Measurements from ENCODE around the gene CD109. TPM values are rescaled to one million over a fixed set of nuclear protein-coding genes. Genes with fewer than 3 reads are reported as not detected.

Gene CD109
- total RNA-seq (ENCODE audit: low replicate concordance): 1.2 and 1.3 TPM in 2 replicates

DNA sequence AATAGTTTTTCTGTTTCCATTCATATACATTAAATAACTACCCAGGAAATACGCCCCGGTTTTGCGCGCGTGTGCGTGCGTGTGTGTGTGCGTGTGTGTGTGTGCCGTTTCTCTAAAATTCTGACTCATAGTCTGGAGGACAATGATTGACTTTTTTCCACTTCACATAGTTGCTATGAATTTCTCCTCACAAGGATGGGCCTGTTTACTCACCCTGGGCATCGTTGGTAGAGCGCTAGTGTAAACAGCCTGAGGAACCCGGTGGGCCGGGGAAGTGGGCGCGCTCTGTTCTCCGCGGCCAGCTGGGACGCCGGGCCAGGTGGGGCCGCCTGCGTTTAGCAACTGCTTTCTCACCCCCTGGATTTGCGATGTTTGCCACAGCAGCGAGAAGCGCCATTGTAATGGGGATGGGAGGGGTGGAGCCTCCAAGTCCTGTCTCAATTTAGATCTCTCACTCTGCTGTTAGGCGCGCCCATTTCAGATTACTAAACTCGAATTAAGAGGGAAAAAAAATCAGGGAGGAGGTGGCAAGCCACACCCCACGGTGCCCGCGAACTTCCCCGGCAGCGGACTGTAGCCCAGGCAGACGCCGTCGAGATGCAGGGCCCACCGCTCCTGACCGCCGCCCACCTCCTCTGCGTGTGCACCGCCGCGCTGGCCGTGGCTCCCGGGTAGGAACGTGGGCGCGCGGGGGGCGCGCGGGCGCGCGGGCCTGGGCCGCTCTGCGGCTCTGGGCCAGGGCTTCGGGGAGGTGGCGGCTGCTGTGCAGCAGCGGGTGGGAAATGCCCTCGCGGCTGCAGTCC, at the start of gene CD109:
CD109 (plus strand) TSS at position 585 of the 803 bp plus-strand sequence; CDS start at position 598, 13 bp downstream.
- no peaks in the 10 kb centered on the region for H3K36me3 Mint-ChIP-seq
- peaks cover 10% of the 10 kb centered on the region for H3K4me1 Mint-ChIP-seq
- Histone ChIP-seq H3K27ac (no peak within 1 kb of the TSS), H3K9ac (no peak within 1 kb of the TSS), H3K27me3 (peaks cover 29% of the 10 kb centered on the region), H3F3A (ENCODE audit: low read depth) (no peaks in the 10 kb centered on the region), H3K4me2 (peak within 1 kb of the TSS; percentile 83), H3K36me3 (no peaks in the 10 kb centered on the region), H3K4me1 (no peaks in the 10 kb centered on the region), H4K20me1 (ENCODE audit: low read depth) (no peaks in the 10 kb centered on the region), H3K9me3 (ENCODE audit: low read depth) (no peaks in the 10 kb centered on the region), H3K79me2 (ENCODE audit: low read depth) (no peaks in the 10 kb centered on the region), H2AFZ (replicated peaks) (peak within 1 kb of the TSS; percentile 95), H3K4me3 (peak within 1 kb of the TSS; percentile 55)
- peak within 1 kb of the TSS; percentile 83 for H3K4me3 Mint-ChIP-seq
- H3K27me3 Mint-ChIP-seq (ENCODE audit: insufficient read depth, low read depth): peaks cover 9% of the 10 kb centered on the region
- peak; percentile 77 for DNase-seq (ENCODE audit: low spot score)
- peaks cover 5% of the 10 kb centered on the region for H3K9me3 Mint-ChIP-seq
- TF ChIP-seq CTCF (IDR thresholded peaks at IDR 0.05) (no peak), EZH2 (IDR thresholded peaks at IDR 0.05) (peak; percentile 36)
- H3K27ac Mint-ChIP-seq: no peak within 1 kb of the TSS

DNA sequence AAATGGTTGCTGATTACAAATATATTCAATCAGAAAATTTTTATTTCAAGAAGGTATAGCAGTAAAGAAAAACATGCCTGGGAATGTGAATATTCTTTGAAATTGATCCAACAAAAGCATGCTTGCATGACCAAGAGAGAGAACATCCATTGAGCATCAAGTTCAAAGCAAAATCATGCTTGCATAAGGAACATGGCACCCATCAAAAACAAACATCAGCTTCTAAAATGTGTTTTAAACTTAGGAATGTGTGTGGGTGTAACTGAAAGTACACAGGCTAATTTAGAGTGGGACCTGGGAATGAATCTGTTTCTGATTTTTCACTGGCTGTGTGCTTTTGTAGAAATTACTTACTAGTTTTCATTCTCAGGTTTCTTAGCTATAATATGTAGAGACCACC, 47.8 kb upstream of the CD109 start:
- Histone ChIP-seq H3K9ac (no peak overlapping the region), H3K9me3 (ENCODE audit: low read depth) (no peaks in the 10 kb centered on the region), H3K36me3 (no peaks in the 10 kb centered on the region), H2AFZ (replicated peaks) (no peak overlapping the region), H3K4me2 (no peak overlapping the region), H3K4me3 (no peak overlapping the region), H3K27ac (no peak overlapping the region), H3K27me3 (no peaks in the 10 kb centered on the region), H3K79me2 (ENCODE audit: low read depth) (no peaks in the 10 kb centered on the region), H4K20me1 (ENCODE audit: low read depth) (no peaks in the 10 kb centered on the region), H3K4me1 (peaks cover 11% of the 10 kb centered on the region), H3F3A (ENCODE audit: low read depth) (peaks cover 13% of the 10 kb centered on the region)
- H3K4me1 Mint-ChIP-seq: peaks cover 12% of the 10 kb centered on the region
- peaks cover 2% of the 10 kb centered on the region for H3K27me3 Mint-ChIP-seq (ENCODE audit: insufficient read depth, low read depth)
- H3K9me3 Mint-ChIP-seq: no peaks in the 10 kb centered on the region
- TF ChIP-seq CTCF (IDR thresholded peaks at IDR 0.05) (no peak), EZH2phosphoT487 (IDR thresholded peaks at IDR 0.05) (no peak), EZH2 (IDR thresholded peaks at IDR 0.05) (no peak)
- H3K4me3 Mint-ChIP-seq: no peak overlapping the region
- peaks cover 2% of the 10 kb centered on the region for H3K36me3 Mint-ChIP-seq
- no peak overlapping the region for H3K27ac Mint-ChIP-seq
- DNase-seq (ENCODE audit: low spot score): no peak

DNA sequence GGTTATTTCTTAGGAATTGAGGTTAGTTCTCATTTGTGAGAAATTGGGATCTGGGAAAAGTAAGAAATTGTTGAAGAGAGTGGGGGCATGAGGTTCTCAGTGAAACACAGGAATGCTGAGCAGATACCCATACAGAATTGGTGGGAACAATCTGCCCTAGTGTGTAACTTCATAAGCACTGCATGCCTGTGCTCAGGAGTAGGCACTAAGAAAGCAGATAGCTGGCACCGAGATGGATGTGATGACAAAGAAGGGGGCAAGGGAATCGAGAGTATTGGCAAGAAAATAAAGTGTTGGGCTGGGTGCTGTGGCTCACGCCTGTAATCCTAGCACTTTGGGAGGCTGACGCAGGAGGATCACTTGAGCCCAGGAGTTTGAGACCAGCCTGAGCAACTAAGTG, 46.2 kb upstream of the CD109 start:
- Mint-ChIP-seq H3K4me1 (peaks cover 13% of the 10 kb centered on the region), H3K36me3 (peaks cover 2% of the 10 kb centered on the region), H3K4me3 (no peak overlapping the region), H3K27ac (no peak overlapping the region), H3K9me3 (no peaks in the 10 kb centered on the region), H3K27me3 (ENCODE audit: insufficient read depth, low read depth) (peaks cover 2% of the 10 kb centered on the region)
- no peaks in the 10 kb centered on the region for H3K9me3 ChIP-seq (ENCODE audit: low read depth)
- H3K27me3 ChIP-seq: no peaks in the 10 kb centered on the region
- H3K4me3 ChIP-seq: no peak overlapping the region
- H3K79me2 ChIP-seq (ENCODE audit: low read depth): no peaks in the 10 kb centered on the region
- no peaks in the 10 kb centered on the region for H4K20me1 ChIP-seq (ENCODE audit: low read depth)
- peaks cover 17% of the 10 kb centered on the region for H3F3A ChIP-seq (ENCODE audit: low read depth)
- H3K27ac ChIP-seq: no peak overlapping the region
- H3K4me1 ChIP-seq: peaks cover 13% of the 10 kb centered on the region
- H3K4me2 ChIP-seq: no peak overlapping the region
- no peak overlapping the region for H2AFZ ChIP-seq (replicated peaks)
- TF ChIP-seq CTCF (IDR thresholded peaks at IDR 0.05) (no peak), EZH2 (IDR thresholded peaks at IDR 0.05) (no peak), EZH2phosphoT487 (IDR thresholded peaks at IDR 0.05) (no peak)
- H3K9ac ChIP-seq: no peak overlapping the region
- no peak for DNase-seq (ENCODE audit: low spot score)
- no peaks in the 10 kb centered on the region for H3K36me3 ChIP-seq
